Sigmoid colon (tissue), 4 donors: Measurements from ENCODE around the gene SH3RF3.

Source experiments
- CTCF ChIP-seq, 4 experiments: fragments of 450-650 bp in 3 of 4; fragments of 200-600 bp in 1 of 4; IDR thresholded peaks; one replicate each; pipeline ENCODE4 v1.5.1; 2016 to 2019; ENCODE audit warnings: antibody characterized with exemption in 4 of 4, mild to moderate bottlenecking in 3 of 4, moderate library complexity in 2 of 4
- EP300 ChIP-seq, 4 donors: sonication (generic); formaldehyde crosslinking; IDR thresholded peaks; one replicate each; pipeline ENCODE4 v1.6.1; 2017; ENCODE audit warnings: antibody characterized with exemption in 4 of 4
- POLR2A ChIP-seq, 2 donors: fragments of 450-650 bp; IDR thresholded peaks; one replicate each; pipeline ENCODE4 v1.6.1; 2016; ENCODE audit warnings: antibody characterized with exemption in 2 of 2, mild to moderate bottlenecking in 2 of 2, moderate library complexity in 2 of 2
- POLR2AphosphoS5 ChIP-seq, 4 donors: sonication (generic); formaldehyde crosslinking; IDR thresholded peaks; one replicate each; pipeline ENCODE4 v1.6.1; 2017; ENCODE audit warnings: antibody characterized with exemption in 4 of 4

- TF ChIP-seq POLR2A (IDR thresholded peaks at IDR 0.05) (no peak), CTCF (IDR thresholded peaks at IDR 0.05) (no peak), POLR2AphosphoS5 (IDR thresholded peaks at IDR 0.05) (no peak), EP300 (IDR thresholded peaks at IDR 0.05) (no peak)
These were observed 166.2 kb downstream of the SH3RF3 start for GRCh38 chr2:109295070-109295780.
